Activated naive CD8-positive, alpha-beta T cell treated with anti-CD3 and anti-CD28 coated beads, Interleukin-2, amount 10 ng/mL, durations not matched to agents 7 days and 5 days (primary cell): ENCODE data around the gene AKNA. TPM values are rescaled to one million over a fixed set of nuclear protein-coding genes. Genes with fewer than 3 reads are reported as not detected.

Source experiments
- ATAC-seq: fragments of 150-1000 bp; cut with Tn5 transposase; one replicate; pipeline ENCODE4 v1.10.0; 2021; ENCODE audit warnings: low read depth, moderate library complexity
- POLR2A ChIA-PET: fragments of 350-600 bp; sonication (Branson Sonifier 250); formaldehyde crosslinking; loops from one replicate; lab custom pipeline; 2021; ENCODE audit warnings: antibody characterized with exemption; lab: Charles Lee
- DNase-seq: peaks from one replicate; pipeline ENCODE4 v3.0.0; 2021
- H3K27ac Mint-ChIP-seq: one replicate; pipeline ENCODE4 v1.8.0; 2022; ENCODE audit warnings: mild to moderate bottlenecking, mixed read lengths
- H3K27me3 Mint-ChIP-seq: one replicate; pipeline ENCODE4 v1.8.0; 2022; ENCODE audit warnings: mild to moderate bottlenecking, moderate library complexity, mixed read lengths
- H3K36me3 Mint-ChIP-seq: one replicate; pipeline ENCODE4 v1.8.0; 2021; ENCODE audit warnings: mild to moderate bottlenecking, mixed read lengths
- H3K4me1 Mint-ChIP-seq: one replicate; pipeline ENCODE4 v1.8.0; 2021; ENCODE audit warnings: mixed read lengths
- H3K4me3 Mint-ChIP-seq: one replicate; pipeline ENCODE4 v1.8.0; 2022; ENCODE audit warnings: mild to moderate bottlenecking, moderate library complexity, mixed read lengths
- H3K9me3 Mint-ChIP-seq: one replicate; pipeline ENCODE4 v1.8.0; 2021; ENCODE audit warnings: mixed read lengths
- total RNA-seq, 2 experiments: library from RNA; stranded (reverse); gene quantifications; one replicate each; pipeline ENCODE4 v1.2.3, GENCODE V29; 2021

The AKNA gene, protein sequence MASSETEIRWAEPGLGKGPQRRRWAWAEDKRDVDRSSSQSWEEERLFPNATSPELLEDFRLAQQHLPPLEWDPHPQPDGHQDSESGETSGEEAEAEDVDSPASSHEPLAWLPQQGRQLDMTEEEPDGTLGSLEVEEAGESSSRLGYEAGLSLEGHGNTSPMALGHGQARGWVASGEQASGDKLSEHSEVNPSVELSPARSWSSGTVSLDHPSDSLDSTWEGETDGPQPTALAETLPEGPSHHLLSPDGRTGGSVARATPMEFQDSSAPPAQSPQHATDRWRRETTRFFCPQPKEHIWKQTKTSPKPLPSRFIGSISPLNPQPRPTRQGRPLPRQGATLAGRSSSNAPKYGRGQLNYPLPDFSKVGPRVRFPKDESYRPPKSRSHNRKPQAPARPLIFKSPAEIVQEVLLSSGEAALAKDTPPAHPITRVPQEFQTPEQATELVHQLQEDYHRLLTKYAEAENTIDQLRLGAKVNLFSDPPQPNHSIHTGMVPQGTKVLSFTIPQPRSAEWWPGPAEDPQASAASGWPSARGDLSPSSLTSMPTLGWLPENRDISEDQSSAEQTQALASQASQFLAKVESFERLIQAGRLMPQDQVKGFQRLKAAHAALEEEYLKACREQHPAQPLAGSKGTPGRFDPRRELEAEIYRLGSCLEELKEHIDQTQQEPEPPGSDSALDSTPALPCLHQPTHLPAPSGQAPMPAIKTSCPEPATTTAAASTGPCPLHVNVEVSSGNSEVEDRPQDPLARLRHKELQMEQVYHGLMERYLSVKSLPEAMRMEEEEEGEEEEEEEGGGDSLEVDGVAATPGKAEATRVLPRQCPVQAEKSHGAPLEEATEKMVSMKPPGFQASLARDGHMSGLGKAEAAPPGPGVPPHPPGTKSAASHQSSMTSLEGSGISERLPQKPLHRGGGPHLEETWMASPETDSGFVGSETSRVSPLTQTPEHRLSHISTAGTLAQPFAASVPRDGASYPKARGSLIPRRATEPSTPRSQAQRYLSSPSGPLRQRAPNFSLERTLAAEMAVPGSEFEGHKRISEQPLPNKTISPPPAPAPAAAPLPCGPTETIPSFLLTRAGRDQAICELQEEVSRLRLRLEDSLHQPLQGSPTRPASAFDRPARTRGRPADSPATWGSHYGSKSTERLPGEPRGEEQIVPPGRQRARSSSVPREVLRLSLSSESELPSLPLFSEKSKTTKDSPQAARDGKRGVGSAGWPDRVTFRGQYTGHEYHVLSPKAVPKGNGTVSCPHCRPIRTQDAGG (N-terminal part only)
- total RNA-seq = 100 to 1,000 TPM; 482 to 492 TPM

DNA sequence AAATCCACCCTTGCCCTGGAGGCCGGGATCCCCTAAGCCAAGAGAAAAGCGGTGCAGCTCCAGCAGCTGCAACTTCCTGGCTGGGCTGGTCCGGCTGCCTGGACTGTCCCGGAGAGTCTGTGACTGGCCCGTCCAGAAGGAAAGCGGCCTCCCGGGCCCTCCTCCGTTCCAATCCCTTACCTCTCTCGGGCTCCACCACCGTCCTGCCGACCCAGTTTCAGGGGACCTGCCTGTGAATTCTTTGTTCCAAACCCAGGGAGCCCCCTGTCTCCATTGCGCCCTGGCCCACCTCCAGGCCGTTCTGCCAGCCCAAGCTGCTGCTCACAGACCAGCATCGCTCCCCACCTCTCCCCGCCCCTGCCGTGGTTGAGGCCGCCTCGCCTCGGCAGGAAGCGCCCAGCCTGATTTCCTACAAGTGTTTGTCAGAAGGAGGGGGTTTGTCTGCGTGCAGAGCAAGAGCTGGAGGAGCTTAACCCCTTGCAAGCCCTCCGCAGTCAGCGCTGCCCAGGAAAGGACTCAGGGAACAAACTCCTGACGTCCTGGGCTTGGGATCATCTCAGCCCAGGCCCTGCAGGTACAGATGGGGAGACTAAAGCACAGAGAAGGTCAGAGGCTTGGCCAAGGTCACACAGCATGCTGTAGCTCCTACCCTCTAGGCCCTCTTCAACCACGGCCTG is at the start of gene AKNA:
TSS of gene AKNA (minus strand) at position 303 of the 677 bp plus-strand sequence. CDS start 6,649 bp downstream, outside the sequence.
- Mint-ChIP-seq H3K9me3 (no peaks in the 10 kb centered on the region), H3K4me3 (peak within 1 kb of the TSS; percentile 99), H3K27ac (peak within 1 kb of the TSS; percentile 99), H3K4me1 (peaks cover 39% of the 10 kb centered on the region), H3K27me3 (no peaks in the 10 kb centered on the region), H3K36me3 (peaks cover 68% of the 10 kb centered on the region)
- DNase-seq (peak; percentile 86), ATAC-seq (peak; percentile 50)
- POLR2A ChIA-PET = interaction anchor here (1.0 to 12.9 kb wide), 12 partner anchors 9 to 318 kb away, joined by 3 to 637 read pairs (median 20); partner anchors contain the start of gene ATP6V1G1

- POLR2A ChIA-PET = no interaction called here
- peaks cover 5% of the 10 kb centered on the region for H3K27me3 Mint-ChIP-seq
- no peaks in the 10 kb centered on the region for H3K36me3 Mint-ChIP-seq
- DNase-seq = no peak
- peaks cover 5% of the 10 kb centered on the region for H3K4me1 Mint-ChIP-seq
- no peak overlapping the region for H3K4me3 Mint-ChIP-seq
- no peak for ATAC-seq
- H3K27ac Mint-ChIP-seq = no peak overlapping the region
- no peaks in the 10 kb centered on the region for H3K9me3 Mint-ChIP-seq
Measured at GRCh38 chr9:114437401-114437893, 49.7 kb upstream of the AKNA start.

DNA sequence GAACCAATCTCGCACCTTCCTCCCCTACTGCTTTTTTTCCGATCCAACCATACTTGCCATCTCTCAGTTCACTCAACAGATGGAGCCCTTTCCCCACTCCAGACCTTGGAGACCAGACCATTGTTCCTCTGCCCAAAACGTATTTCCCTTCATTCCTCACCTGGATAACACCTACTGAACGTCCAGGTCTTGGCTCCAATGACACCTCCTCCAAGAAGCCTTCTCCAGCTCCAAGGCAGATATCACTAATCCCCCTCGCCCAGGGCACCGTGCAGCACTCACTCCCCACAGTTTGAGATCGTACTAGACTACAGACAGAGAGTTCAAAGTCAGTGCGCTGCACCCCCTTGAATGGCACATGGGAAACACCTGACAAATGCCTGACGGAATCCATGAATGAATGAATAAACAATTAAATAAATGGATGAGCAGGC is 47.1 kb upstream of the AKNA start:
- Mint-ChIP-seq H3K9me3 (no peaks in the 10 kb centered on the region), H3K4me3 (no peak overlapping the region), H3K36me3 (no peaks in the 10 kb centered on the region), H3K27ac (no peak overlapping the region), H3K4me1 (peaks cover 5% of the 10 kb centered on the region), H3K27me3 (peaks cover 7% of the 10 kb centered on the region)
- ATAC-seq = no peak
- POLR2A ChIA-PET = no interaction called here
- peak; percentile 7 for DNase-seq

DNA sequence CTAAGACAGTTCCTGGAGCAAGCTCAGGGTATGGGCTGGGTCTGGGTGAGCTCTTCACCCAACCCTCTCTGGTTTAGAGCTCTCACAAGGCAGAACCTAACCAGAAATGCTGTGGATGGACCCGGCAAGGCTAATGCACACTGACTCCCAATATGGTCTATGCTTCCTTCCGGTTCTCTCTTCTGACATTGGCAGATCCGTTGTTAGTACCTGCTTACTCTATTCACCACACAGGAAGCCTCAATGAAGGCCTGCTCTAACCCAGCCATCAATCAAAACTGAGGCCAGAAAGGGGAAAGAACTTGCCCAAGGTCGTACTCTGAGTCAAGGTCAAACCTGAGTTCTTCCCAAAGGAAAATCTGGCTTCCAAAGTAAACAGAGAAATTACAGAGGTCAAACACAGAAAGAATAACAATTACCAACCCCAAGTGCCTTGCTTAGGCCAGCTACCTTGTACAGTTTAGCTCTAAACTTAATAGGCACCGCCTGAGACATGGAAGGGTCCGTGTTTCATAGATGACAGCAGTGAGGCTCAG is 46.0 kb upstream of the AKNA start:
- POLR2A ChIA-PET = no interaction called here
- peak; percentile 17 for DNase-seq
- Mint-ChIP-seq H3K36me3 (no peaks in the 10 kb centered on the region), H3K27ac (peak overlapping the region; percentile 67), H3K4me1 (peaks cover 5% of the 10 kb centered on the region), H3K27me3 (peaks cover 7% of the 10 kb centered on the region), H3K4me3 (no peak overlapping the region), H3K9me3 (no peaks in the 10 kb centered on the region)
- ATAC-seq = peak; percentile 95

DNA sequence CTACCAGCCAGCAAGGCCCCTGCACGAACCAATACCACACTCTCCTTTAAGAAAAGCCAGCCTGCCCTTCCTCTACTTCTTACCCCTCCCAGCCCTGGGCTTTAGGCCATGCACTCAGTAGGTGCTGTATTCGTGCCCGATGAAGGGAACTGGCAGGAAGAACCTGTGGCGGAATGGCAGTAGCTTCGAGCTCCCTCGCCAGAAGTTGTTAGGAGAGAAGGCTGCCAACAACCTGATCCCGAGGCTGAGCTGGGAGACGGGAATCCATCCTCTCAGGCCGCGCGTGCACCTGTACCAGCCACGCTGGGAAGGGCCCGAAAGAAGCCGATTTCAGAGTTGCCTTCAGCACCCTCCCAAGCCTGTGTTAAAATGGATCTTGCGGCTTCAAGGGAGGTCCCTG is 45.3 kb upstream of the AKNA start:
- Mint-ChIP-seq H3K27me3 (peaks cover 7% of the 10 kb centered on the region), H3K4me1 (peaks cover 5% of the 10 kb centered on the region), H3K9me3 (no peaks in the 10 kb centered on the region), H3K36me3 (no peaks in the 10 kb centered on the region), H3K27ac (no peak overlapping the region), H3K4me3 (no peak overlapping the region)
- POLR2A ChIA-PET = no interaction called here
- DNase-seq = peak; percentile 12
- no peak for ATAC-seq

GRCh38 chr9:114432323-114433067 is 44.7 kb upstream of the AKNA start:
- Mint-ChIP-seq H3K36me3 (no peaks in the 10 kb centered on the region), H3K9me3 (no peaks in the 10 kb centered on the region), H3K4me1 (peaks cover 5% of the 10 kb centered on the region), H3K4me3 (no peak overlapping the region), H3K27me3 (peaks cover 2% of the 10 kb centered on the region), H3K27ac (no peak overlapping the region)
- POLR2A ChIA-PET = no interaction called here
- no peak for DNase-seq
- no peak for ATAC-seq

DNA sequence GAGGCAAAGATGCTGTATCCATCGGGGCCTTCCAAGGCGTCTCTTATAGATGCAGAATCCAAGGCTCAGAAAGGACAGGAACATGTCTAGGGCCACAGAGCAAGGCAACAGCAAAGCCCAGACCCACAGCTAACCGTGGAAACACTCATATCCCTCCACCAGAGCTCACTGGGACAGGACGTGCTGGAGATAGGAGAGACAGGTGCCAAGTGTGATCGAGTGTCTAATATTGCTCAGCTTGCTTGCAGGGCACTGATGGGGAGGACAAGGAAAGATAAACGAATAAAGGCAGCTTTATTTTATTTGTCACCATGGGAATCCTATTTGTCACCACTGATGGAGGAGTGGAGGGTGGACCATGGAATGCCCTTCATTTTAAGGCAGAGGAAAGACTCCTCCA is 44.0 kb upstream of the AKNA start:
- ATAC-seq = no peak
- H3K27ac Mint-ChIP-seq = no peak overlapping the region

GRCh38 chr9:114431003-114431402 is 43.2 kb upstream of the AKNA start:
- no peak for ATAC-seq
- no peak overlapping the region for H3K27ac Mint-ChIP-seq

More for the DNA sequence above, 44.0 kb upstream of the AKNA start:
- POLR2A ChIA-PET = no interaction called here
- Mint-ChIP-seq H3K36me3 (no peaks in the 10 kb centered on the region), H3K9me3 (no peaks in the 10 kb centered on the region), H3K4me3 (no peak overlapping the region), H3K27me3 (peaks cover 2% of the 10 kb centered on the region), H3K4me1 (peaks cover 5% of the 10 kb centered on the region)
- peak; percentile 2 for DNase-seq

DNA sequence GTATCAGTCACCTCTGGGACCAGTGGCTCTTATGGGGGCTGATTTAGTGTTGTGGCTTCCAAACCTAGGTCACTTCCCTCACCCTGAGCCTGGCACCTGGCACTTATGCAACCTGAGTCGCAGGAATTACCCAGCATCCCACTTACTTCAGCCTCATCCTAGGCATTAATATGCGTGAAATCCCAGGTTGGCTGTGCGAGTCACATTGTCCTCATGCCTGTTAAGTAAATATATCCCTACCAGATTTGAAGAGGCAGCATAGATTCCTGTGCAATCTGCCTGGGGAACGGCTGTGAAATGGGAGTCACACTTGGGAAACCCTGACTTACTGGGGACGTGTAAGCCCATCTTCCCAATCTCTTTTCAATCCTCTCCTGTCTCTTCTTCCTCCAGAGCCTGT is 42.7 kb upstream of the AKNA start:
- H3K36me3 Mint-ChIP-seq = no peaks in the 10 kb centered on the region

More at GRCh38 chr9:114431003-114431402, 43.2 kb upstream of the AKNA start:
- H3K27me3 Mint-ChIP-seq = peaks cover 2% of the 10 kb centered on the region
- H3K4me3 Mint-ChIP-seq = no peak overlapping the region
- POLR2A ChIA-PET = no interaction called here
- no peaks in the 10 kb centered on the region for H3K9me3 Mint-ChIP-seq
- DNase-seq = peak; percentile 2
- H3K4me1 Mint-ChIP-seq = peaks cover 5% of the 10 kb centered on the region
- H3K36me3 Mint-ChIP-seq = no peaks in the 10 kb centered on the region

GRCh38 chr9:114429488-114429887 is 41.7 kb upstream of the AKNA start:
- H3K27ac Mint-ChIP-seq = no peak overlapping the region
- H3K4me1 Mint-ChIP-seq = peaks cover 5% of the 10 kb centered on the region
- H3K4me3 Mint-ChIP-seq = no peak overlapping the region
- DNase-seq (peak; percentile 4), ATAC-seq (no peak)
- H3K27me3 Mint-ChIP-seq = peaks cover 2% of the 10 kb centered on the region
- POLR2A ChIA-PET = no interaction called here
- no peaks in the 10 kb centered on the region for H3K9me3 Mint-ChIP-seq
- no peaks in the 10 kb centered on the region for H3K36me3 Mint-ChIP-seq

More for the DNA sequence above, 42.7 kb upstream of the AKNA start:
- DNase-seq (no peak), ATAC-seq (no peak)
- Mint-ChIP-seq H3K4me1 (peaks cover 5% of the 10 kb centered on the region), H3K27ac (no peak overlapping the region), H3K27me3 (peaks cover 2% of the 10 kb centered on the region), H3K9me3 (no peaks in the 10 kb centered on the region), H3K4me3 (no peak overlapping the region)
- POLR2A ChIA-PET = no interaction called here

DNA sequence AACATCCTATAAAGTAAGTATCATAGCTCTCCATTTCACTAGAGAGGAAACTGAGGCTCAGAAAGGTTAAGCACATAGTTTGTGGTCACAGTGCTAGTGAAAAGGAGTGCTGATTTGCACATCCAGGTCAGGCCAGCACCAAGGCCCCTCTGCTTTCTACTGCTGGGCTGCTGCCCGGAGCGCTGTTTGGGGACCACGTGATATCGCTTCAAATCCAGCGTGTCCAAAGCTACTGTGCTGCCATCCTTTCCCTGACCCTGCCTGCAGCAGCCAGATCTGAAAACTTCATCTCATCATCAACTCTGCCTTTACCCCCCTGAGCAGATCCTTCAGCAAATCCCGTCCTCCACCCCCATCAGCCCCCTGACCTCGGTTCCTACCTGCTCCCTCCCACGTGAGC is 40.7 kb upstream of the AKNA start:
- DNase-seq = peak; percentile 14
- H3K4me3 Mint-ChIP-seq = no peak overlapping the region
- H3K9me3 Mint-ChIP-seq = no peaks in the 10 kb centered on the region
- no peaks in the 10 kb centered on the region for H3K4me1 Mint-ChIP-seq
- H3K36me3 Mint-ChIP-seq = no peaks in the 10 kb centered on the region
- POLR2A ChIA-PET = no interaction called here
- ATAC-seq = no peak
- no peak overlapping the region for H3K27ac Mint-ChIP-seq
- H3K27me3 Mint-ChIP-seq = peaks cover 2% of the 10 kb centered on the region

GRCh38 chr9:114427644-114428043 is 39.9 kb upstream of the AKNA start:
- H3K27me3 Mint-ChIP-seq = peaks cover 2% of the 10 kb centered on the region
- H3K27ac Mint-ChIP-seq = no peak overlapping the region
- H3K4me1 Mint-ChIP-seq = no peaks in the 10 kb centered on the region
- no peaks in the 10 kb centered on the region for H3K36me3 Mint-ChIP-seq
- peak; percentile 7 for DNase-seq
- no peak for ATAC-seq
- no peaks in the 10 kb centered on the region for H3K9me3 Mint-ChIP-seq
- POLR2A ChIA-PET = no interaction called here
- no peak overlapping the region for H3K4me3 Mint-ChIP-seq
